RWPE2 (cell line): ENCODE data around the gene UTP14C.
"Not testable (repeated sequence)": the region's sequence is repeated elsewhere in the genome, so short reads cannot be mapped to it uniquely, and the experiment has no call there.

Experiments used
- ATAC-seq: fragments of 200-7000 bp; cut with Tn5 transposase; 3 replicates; pipeline ENCODE4 v1.9.1; 2021; ENCODE audit warnings: low read depth
- DNase-seq: peaks from one replicate; pipeline ENCODE4 v3.0.0-alpha.2; 2020; ENCODE audit warnings: low spot score
- H3K27ac ChIP-seq: fragments of 450-650 bp; 2 replicates; pipeline ENCODE4 v1.5.1; 2017; ENCODE audit warnings: mild to moderate bottlenecking; ENCODE audit not compliant: poor library complexity, severe bottlenecking
- H3K27me3 ChIP-seq: fragments of 250-450 bp; sonication (Bioruptor Pico); 2 replicates; pipeline ENCODE4 v1.5.1; 2021; ENCODE audit warnings: mild to moderate bottlenecking, moderate library complexity; ENCODE audit not compliant: insufficient read depth, poor library complexity, severe bottlenecking
- H3K36me3 ChIP-seq: fragments of 250-450 bp; sonication (Bioruptor Pico); 2 replicates; pipeline ENCODE4 v1.5.1; 2020; ENCODE audit warnings: low read depth, mild to moderate bottlenecking, moderate library complexity
- H3K4me1 ChIP-seq: fragments of 250-450 bp; sonication (Bioruptor Pico); 2 replicates; pipeline ENCODE4 v1.5.1; 2021; ENCODE audit warnings: mild to moderate bottlenecking, moderate library complexity; ENCODE audit not compliant: insufficient read depth, poor library complexity, severe bottlenecking
- H3K4me3 ChIP-seq: fragments of 250-450 bp; sonication (Bioruptor Pico); 2 replicates; pipeline ENCODE4 v1.5.1; 2021; ENCODE audit warnings: mild to moderate bottlenecking, moderate library complexity; ENCODE audit not compliant: severe bottlenecking
- H3K9me3 ChIP-seq: fragments of 250-450 bp; sonication (Bioruptor Pico); 2 replicates; pipeline ENCODE4 v1.5.1; 2021; ENCODE audit warnings: mild to moderate bottlenecking, moderate library complexity; ENCODE audit not compliant: severe bottlenecking
- TF ChIP-seq, protein P1 (sequence below): fragments of 450-650 bp; IDR thresholded peaks from one replicate; pipeline ENCODE4 v1.5.1; 2017; ENCODE audit warnings: mild to moderate bottlenecking, moderate library complexity; ENCODE audit not compliant: poor library complexity, severe bottlenecking

Gene UTP14C

DNA sequence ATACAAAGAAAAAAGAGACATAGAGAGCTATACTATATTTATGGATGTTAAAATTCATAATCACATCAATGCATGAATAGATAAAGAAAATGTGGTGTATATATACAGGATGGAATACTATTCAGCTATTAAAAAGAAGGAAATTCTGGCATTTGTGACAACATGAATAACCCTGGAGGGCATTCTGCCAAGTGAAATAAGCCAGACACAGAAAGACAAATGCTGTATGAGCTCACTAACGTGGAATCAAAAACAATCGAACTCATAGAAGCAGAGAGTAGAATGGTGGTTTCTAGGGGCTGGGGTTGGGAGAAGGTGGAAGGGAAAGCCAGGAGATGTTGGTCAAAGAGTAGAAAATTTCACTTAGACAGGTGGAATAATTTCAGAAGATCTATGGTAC, 24.0 kb downstream of the UTP14C start:
- H3K4me3 ChIP-seq, result no peak overlapping the region
- ATAC-seq (no peak), DNase-seq (no peak)
- no peaks in the 10 kb centered on the region for H3K4me1 ChIP-seq
- H3K27ac ChIP-seq, result no peak overlapping the region
- H3K27me3 ChIP-seq, result no peaks in the 10 kb centered on the region
- H3K9me3 ChIP-seq, result no peaks in the 10 kb centered on the region
- TF ChIP-seq, protein P1, sequence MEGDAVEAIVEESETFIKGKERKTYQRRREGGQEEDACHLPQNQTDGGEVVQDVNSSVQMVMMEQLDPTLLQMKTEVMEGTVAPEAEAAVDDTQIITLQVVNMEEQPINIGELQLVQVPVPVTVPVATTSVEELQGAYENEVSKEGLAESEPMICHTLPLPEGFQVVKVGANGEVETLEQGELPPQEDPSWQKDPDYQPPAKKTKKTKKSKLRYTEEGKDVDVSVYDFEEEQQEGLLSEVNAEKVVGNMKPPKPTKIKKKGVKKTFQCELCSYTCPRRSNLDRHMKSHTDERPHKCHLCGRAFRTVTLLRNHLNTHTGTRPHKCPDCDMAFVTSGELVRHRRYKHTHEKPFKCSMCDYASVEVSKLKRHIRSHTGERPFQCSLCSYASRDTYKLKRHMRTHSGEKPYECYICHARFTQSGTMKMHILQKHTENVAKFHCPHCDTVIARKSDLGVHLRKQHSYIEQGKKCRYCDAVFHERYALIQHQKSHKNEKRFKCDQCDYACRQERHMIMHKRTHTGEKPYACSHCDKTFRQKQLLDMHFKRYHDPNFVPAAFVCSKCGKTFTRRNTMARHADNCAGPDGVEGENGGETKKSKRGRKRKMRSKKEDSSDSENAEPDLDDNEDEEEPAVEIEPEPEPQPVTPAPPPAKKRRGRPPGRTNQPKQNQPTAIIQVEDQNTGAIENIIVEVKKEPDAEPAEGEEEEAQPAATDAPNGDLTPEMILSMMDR, result no peak
- H3K36me3 ChIP-seq, result no peaks in the 10 kb centered on the region

GRCh38 chr13:52051400-52051799, 26.9 kb downstream of the UTP14C start:
- DNase-seq (no peak), ATAC-seq (no peak)
- H3K4me3 ChIP-seq, result no peak overlapping the region
- H3K27me3 ChIP-seq, result no peaks in the 10 kb centered on the region
- H3K9me3 ChIP-seq, result no peaks in the 10 kb centered on the region
- no peak overlapping the region for H3K27ac ChIP-seq
- H3K36me3 ChIP-seq, result no peaks in the 10 kb centered on the region
- TF ChIP-seq, protein P1, result no peak
- H3K4me1 ChIP-seq, result no peaks in the 10 kb centered on the region

DNA sequence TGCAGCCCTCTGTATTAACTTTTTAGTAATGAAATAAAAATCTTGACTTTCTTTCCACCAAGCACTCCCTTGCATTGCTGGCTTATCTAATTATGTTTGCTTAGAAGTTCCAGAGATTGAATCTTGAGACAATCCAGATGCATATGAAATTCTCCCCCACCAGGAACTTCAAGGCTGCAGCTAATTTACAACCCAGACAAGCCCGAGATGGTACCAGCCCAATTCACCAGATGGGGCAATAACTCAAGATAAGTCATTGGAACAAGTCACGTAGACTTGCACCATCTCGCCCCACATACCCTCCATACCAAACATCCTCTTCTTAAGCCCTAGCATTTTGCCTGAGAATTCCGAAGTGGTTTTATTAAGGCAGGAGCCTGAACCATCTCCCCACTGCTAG, 29.0 kb downstream of the UTP14C start:
- TF ChIP-seq, protein P1, result no peak
- no peak overlapping the region for H3K27ac ChIP-seq
- no peaks in the 10 kb centered on the region for H3K4me1 ChIP-seq
- no peaks in the 10 kb centered on the region for H3K36me3 ChIP-seq
- DNase-seq, result no peak
- no peak for ATAC-seq
- H3K4me3 ChIP-seq, result no peak overlapping the region
- no peaks in the 10 kb centered on the region for H3K27me3 ChIP-seq
- H3K9me3 ChIP-seq, result no peaks in the 10 kb centered on the region

DNA sequence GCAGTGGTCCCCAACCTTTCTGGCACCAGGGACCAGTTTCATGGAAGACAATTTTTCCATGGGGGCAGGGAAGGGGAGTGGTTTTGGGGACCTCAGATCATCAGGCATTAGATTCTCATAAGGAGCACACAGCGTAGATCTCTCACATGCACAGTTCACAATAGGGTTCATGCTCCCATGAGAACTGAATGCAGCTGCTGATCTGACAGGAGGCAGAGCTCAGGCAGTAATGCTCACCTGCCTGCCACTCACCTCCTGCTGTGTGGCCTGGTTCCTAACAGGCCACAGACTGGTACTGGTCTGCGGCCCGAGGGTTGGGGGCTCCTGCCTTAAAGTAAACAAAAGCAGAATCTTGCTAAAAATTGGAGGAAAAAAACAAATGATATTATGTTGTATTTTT, 36.6 kb downstream of the UTP14C start:
- H3K4me1 ChIP-seq, H3K27ac ChIP-seq, ATAC-seq, H3K9me3 ChIP-seq, H3K27me3 ChIP-seq, H3K36me3 ChIP-seq, H3K4me3 ChIP-seq, DNase-seq: not testable (repeated sequence)

- ATAC-seq, result no peak; the same call in 2 of the 3 replicates
- H3K27ac ChIP-seq, result no peak overlapping the region
Measured at GRCh38 chr13:52061587-52061986, 37.1 kb downstream of the UTP14C start.

More at GRCh38 chr13:52061587-52061986, 37.1 kb downstream of the UTP14C start:
- Histone ChIP-seq H3K4me3 (no peak overlapping the region), H3K4me1 (no peaks in the 10 kb centered on the region), H3K9me3 (no peaks in the 10 kb centered on the region), H3K27me3 (no peaks in the 10 kb centered on the region), H3K36me3 (no peaks in the 10 kb centered on the region)
- TF ChIP-seq, protein P1, result no peak
- DNase-seq, result no peak
